Nucleus accumbens (tissue), 56 donors: ENCODE results near the gene CFAP410.
A peak's percentile ranks its signal among the peaks of the same experiment; 100 is the strongest.

ENCODE experiments used
- DNase-seq, 56 donors: peaks; one replicate each; lab custom pipeline; 2025; lab: John Stamatoyannopoulos, UW

CFAP410 gene

DNA sequence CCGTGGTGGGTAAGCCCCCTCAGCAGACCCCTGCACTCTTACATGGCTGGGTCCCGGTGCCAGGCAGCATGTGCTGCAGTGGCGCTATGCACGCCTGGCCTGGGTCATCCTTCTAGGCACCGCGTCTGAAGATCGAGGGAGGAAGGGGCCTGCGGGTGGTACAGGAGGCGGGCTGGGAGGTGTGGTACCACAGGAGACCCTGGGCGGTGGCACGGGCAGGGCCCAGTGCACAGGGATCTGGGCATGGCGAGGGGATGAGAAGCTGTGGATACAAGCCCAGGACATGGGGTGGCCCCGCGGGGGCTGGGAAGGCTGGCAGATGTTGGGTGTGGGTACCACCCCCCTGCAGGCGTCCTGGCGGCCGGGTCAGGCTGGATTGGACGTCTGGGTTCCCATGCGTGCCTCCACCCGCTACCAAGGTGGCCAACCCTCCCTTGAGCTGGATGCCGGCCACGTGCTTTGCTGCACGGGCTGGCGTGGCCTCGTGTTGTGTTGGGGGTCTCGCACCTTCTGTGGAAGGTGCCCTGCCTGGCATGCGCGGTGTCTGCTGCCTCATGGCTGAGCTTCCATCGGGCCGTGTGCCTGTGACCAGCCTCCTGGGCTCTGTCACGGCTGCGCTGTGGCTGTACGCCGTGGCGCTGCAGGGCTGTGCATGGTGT is 19.7 kb downstream of the CFAP410 start:
- DNase-seq: no peak

DNA sequence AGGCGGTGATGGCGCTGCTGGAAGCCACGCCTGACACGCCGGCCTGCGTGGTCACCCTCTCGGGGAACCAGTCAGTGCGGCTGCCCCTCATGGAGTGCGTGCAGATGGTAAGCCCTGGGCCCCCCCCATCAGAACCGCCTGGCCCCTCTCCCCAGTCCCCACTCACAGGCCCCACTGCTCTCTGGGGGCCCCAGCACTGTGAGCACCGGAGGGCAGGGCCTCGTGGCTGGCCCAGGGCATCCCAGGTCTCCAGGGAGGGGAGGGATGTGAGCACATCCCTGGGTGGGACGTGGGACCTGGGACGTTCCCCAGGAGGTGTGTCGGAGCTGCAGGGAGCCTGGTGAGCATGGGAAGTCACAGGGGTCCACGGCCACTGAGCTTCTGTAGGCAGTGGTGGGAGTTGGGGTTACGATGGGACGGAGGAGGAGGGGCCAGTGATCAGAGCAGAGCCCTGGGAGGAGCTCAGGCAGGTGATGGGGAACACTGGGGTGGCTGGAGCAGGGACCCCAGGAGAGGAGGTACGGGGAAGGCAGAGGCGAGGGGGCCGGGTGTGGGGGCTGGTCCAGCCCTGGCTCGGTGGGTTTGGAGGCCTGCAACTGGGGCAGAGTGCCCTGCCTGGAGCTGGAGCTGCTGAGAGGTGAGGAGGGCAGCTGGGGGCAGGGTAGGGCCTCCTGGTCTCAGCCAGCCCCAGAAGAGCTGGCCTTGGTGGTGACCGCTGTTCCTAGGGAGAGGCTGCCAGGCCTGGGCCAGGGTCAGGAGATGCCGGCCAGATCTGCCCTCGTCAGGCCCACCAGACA is 20.5 kb downstream of the CFAP410 start:
- DNase-seq: no peak

DNA sequence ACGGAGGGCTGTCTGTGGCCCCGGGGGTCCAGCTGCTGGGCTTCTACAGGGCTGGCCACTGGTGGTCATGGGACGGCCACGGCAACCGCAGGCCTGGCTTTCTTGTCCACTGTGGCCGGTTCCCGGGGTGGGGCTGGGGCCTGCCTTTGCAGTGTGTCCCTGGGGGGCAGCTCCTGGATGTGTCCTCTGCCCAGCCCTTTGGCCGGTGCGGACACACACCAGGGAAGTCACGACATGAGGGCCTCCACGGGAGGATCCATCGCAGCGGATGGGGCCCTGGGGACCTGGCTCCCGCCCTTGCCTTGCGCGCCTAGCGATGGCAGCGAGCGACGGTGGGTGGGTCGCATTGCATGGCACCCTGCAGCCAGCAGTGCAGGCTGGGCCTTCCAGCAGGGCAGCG is 21.3 kb downstream of the CFAP410 start:
- no peak for DNase-seq

DNA sequence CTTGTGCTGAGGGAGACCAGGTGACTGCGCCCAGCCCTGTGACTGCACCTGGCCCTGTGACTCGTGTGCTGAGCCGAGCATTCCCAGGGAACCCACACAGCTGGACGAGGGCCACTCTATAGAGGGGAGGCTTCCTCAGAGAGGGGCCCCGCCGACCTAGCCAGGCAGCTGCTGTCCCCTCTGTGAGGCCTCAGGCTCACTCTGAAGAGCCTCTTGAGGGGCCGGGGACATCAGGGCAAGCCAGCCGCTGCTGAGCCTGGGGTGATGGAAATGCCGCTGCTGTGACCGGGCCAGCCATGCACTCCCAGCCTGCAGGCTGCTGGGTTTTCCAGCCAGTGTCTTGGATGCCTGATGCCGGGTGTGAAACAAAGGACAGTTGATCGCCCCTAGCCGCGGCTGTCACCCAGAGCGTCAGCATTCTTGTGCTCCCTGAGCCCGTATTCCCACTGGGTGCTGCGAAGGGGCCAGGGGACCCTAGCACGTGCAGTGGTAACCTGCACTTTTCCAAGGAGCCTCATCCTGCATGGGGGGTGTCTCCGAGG is 21.9 kb downstream of the CFAP410 start:
- DNase-seq: peak in 27 of 56 donors; percentile 16 to 71 (median 42)

DNA sequence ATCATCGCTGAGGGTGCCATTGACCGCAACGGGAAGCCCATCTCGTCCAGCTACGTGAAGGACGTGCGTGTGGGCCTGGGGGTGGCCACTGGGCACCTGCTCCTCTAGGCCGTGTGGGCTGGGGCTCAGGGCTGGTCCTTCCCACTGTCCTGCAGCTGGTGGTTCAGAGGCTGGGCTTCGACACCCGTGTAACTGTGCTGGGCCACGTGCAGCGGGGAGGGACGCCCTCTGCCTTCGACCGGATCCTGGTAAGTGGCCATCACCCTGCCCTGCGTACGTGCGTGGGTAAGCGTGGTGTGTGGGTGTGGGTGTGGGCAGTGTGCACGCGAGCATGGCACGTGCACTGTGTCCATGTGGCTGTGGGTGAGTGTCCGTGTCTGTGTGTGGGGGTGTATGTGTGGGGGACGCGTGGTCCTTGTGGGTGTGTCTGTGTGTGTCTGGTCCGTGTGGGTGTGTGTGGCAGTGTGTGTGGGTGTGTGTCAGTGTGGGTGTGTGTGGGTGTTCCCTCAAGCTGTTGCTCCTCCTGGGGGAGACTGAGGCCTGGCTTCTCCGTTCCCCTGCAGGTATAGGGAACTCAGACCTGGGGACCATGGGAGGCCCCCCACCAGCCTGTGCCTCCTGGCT is 22.8 kb downstream of the CFAP410 start:
- peak in 1 of 56 donors; percentile 57 for DNase-seq

DNA sequence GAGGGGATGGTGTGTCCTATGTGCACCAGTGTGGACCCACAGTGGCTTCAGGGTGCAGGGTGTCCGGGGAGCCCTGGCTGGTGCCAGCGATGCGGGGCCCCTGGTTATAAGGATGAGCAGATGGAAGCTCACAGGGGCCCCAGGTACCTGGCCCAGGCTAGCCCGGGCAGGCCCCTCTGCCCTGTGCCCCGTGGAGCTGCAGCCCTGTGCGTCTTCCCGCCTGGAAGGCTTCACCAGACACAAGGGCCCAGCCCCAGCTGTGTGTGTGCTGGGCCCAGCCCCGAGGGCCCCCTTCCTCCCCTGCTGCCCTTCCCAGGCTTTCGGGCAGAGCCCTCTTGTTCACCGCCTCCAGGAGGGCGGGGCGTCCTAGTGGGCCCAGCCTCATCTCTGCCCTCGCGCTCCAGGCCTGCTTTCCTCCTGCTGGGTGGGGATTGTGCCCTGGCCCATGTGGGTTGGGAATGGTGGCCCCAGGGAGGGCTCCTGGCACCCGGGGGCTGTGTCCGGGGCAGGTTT is 23.4 kb downstream of the CFAP410 start:
- DNase-seq: no peak

DNA sequence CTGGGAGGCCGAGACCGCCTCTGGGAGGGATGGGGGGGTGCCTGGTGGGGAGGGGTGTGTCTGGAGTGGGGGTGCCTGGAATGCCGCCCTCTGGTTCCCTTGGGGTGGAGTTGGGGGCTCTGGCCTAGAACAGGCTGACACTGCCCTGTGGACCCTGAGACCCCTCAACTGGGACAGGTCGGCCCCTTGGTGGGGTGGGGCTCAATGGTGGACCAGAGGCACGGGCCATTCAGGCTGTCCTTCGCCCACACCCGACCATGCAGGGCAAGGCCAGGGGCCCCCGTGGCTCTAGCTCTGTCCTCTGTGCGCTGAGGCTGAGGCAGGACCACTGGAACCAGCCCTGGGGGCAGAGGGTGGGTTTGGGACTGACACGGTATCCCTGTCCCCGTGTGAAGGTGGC is 24.6 kb downstream of the CFAP410 start:
- DNase-seq: no peak

DNA sequence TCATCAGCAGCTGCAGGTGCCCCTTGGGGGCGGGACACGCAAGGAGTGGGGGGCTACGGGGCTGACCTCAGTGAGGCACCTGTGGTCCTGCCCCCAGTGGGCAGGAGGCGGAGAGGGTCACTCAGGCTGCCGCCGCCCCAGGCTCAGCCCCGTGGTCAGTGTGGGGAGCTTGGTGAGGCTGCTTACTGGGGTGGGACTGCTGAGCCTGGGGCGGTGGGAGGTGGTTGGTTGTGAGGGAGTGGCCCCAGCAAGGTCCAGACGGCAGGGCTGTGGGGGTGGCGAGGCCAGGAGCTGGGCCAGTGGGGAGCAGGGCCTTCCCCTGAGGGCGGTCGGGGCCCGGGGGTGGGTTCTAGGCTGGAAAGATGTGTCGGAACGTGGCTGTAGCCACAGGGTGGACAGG is 25.1 kb downstream of the CFAP410 start:
- no peak for DNase-seq

DNA sequence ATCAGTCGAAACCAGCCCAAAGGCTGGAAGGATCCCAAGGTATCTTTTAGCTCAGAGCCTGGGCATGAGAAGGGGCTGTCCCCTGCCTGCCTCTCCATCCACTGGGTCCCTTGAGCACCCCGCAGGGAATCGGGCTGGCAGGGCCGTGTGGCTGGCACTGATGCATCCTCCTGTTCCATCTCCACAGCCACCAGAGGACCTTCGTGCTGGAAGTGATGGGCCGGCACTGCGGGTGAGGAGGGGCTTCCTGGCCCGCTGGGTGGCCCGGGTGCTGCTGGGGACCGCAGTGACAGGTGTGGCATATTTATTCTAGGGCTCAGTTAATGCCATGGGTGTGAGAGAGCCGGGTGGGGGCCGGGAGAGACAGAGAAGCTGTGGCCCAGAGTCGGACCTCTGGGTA is 25.7 kb downstream of the CFAP410 start:
- no peak for DNase-seq

DNA sequence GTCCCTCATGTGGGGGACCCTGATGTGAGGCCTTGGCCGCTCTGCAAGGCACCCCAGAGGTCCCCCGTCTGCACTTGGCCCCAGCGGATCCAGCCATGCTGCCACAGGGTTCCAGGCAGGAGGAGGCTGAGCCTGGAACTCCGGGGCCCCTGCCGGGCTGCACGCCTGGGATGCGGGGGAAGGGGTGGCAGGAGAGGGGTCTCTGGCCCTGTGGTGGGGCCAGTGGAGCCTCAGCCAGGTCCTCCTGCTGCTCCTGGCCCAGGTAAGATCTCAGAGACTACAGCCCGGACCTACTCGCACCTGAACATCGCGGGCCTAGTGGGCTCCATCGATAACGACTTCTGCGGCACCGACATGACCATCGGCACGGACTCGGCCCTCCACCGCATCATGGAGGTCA is 26.5 kb downstream of the CFAP410 start:
- DNase-seq: no peak

DNA sequence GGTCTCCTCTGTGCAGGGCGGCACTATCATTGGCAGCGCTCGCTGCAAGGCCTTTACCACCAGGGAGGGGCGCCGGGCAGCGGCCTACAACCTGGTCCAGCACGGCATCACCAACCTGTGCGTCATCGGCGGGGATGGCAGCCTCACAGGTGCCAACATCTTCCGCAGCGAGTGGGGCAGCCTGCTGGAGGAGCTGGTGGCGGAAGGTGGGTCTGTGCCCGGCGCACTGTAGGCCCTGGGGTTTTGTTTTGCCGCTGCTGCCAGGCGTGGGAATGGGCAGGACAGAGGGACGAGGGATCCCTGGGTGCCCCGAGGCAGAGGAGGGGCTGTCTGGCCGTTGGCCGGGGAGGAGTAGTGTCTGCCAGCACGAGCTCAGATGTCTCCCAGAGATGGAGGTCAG is 27.1 kb downstream of the CFAP410 start:
- DNase-seq: no peak

DNA sequence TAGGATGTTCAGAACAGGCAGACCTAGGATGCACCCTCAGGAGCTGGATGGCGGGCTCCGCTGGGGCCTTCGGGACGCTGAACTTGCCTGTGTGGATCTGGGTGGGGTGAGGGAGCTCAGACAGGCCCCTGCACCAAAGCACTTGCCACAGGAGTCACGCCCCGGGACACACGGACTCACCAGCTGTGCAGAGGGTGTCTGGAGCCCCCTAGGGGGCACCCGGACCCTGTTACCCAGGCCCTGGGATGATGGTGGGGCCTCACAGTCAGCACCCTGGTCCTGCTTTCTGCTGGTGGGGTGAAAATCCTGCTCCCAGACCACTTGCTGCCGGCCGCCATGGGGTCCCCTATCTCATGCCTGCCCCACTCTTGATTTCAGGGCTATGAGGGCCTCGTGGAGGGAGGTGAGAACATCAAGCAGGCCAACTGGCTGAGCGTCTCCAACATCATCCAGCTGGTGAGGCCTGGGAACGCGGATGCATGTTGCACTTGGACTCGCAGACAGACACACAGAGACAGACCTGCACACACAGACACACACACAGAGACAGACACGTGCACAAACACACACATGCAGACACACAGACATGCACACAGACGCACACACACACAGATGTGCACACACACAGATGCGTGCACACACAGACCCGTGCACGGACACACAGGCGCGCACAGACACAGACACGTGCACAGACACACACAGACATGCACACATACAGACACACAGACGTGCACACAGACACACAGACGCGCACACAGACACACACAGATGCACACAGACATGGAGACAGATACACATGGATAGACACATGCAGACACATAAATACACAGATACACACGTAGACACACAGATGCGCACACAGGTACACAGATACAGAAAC is 28.3 kb downstream of the CFAP410 start:
- DNase-seq: no peak

DNA sequence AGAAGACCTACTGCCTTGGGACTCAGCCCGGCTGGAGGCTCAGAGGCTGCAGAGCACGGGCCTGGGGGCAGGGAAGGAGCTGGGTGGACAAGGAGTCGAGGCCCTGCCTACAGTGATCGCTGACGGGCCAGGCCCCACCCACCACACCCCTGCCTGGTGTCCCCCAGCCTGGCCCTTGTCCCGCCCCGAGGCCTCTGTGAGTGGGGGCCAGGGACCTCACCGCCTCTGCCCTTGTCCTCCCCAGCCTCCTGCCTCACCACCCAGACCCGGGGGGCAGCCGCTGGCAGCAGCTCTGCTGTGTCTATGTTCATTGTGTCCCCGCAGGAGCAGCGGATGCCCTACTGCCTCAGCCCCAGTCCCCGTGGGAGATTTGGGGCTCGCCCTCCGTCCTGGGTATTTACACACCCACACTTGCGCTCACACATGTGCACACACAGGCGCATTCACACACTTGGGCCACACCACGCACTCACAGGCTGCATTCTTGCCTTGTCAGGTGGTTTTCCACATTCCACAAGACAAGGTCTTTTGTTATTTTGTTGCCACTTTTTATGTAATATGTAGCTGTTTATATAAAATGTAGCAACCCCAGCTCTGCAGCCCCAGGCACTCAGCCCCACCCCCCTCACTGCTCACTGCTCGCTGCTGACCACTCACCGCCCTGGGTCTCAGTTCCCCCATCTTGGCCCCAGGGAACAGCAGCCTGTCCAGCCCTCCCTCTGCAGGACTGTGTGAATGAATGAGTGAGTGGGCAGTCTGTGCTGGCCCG is 32.1 kb downstream of the CFAP410 start:
- DNase-seq: no peak

DNA sequence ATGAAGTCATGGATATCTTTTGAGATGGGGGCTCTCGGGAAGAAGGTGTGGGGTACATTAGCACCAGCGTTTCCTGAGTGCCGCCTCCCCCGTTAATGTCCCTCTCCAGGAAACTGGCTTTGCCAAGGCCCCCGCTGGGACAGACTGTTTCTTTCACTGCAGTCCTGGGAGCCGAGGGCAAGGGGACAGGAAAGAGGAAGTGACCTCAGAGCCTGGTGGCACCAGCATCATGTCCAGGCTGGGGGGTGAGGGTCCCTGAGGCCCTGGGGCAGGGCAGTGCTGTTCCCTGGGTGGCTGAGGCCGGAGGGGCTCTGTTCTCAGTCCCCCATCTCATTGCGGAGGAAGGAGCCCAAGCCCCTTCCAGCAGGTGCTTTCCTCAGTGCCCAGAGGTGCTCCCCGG is 33.5 kb downstream of the CFAP410 start:
- peak in 13 of 56 donors; percentile 21 to 68 (median 29) for DNase-seq

DNA sequence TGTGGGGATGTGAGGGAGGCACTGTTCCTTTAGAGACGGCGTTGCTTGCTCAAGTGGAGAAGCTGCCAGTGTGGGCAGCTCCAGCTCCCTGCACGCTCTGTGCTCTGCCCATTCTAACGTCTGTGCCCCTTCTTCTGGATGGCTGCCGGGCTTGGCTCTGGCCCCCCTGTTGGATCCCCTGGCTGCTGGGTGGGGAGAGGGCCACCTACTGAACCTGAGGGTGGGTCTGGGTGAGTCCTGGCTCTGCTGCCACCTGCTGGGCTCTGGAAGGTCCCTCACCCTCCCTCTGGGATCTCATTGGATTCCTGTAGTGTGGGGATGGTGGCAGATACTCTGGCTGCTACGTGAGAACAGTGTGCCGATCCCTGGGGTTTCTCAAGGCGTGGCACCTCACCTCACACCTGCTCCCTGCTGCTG is 34.3 kb downstream of the CFAP410 start:
- DNase-seq: peak in 48 of 56 donors; percentile 21 to 82 (median 54)

DNA sequence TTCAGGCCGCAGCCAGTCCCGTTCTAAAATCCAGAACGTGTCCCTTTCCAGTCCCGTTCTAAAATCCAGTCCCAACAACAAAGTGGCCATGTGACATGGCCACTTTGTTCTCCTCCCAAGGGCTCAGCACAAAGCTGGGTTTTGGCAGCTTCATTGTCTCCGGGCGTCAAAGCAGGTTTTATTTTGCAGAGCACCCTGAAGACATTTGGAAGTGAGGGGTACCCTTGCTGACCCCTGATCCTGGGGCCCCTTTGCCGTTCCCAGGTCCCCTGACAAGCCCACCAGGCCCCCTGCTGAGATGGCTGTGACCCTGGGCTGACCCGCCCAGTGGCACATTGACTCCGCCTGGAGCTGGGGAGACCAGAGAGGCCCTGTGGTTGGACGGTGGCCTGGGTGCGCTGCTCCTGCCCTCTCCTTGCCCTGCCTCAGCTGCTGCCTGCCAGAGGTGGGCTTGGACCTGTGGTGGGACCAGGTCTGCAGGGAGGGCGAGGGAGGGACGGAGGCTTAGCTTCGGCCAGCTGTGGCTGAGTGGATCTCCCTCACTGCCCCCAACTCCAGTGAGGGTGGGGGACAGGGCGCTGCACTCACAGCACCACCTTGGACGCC is 35.1 kb downstream of the CFAP410 start:
- DNase-seq: peak in 30 of 56 donors; percentile 16 to 72 (median 40)

DNA sequence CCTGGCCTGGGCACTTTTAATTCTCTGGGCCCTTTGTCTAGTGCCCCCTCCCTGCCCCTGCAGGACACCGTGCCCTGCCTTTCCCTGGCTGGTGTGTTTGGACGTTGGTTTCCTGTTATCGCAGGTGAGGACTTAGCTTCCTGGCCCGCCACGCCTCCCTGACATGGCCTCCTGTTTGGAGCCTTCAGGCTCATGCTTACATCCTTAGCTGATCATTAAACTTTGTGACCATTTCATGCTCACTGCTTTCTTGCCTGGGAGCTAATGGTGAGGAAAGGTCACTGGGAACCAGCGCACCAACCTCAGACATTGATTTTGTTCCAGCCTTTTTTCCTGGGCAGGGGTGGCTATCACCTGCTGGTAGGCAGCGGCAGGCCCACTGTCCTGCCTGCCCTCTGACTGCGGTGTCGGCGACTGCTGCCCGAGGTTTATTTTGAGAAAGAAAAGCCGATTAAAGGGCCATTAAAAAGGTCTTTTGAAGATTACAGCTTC is 35.7 kb downstream of the CFAP410 start:
- DNase-seq: no peak

DNA sequence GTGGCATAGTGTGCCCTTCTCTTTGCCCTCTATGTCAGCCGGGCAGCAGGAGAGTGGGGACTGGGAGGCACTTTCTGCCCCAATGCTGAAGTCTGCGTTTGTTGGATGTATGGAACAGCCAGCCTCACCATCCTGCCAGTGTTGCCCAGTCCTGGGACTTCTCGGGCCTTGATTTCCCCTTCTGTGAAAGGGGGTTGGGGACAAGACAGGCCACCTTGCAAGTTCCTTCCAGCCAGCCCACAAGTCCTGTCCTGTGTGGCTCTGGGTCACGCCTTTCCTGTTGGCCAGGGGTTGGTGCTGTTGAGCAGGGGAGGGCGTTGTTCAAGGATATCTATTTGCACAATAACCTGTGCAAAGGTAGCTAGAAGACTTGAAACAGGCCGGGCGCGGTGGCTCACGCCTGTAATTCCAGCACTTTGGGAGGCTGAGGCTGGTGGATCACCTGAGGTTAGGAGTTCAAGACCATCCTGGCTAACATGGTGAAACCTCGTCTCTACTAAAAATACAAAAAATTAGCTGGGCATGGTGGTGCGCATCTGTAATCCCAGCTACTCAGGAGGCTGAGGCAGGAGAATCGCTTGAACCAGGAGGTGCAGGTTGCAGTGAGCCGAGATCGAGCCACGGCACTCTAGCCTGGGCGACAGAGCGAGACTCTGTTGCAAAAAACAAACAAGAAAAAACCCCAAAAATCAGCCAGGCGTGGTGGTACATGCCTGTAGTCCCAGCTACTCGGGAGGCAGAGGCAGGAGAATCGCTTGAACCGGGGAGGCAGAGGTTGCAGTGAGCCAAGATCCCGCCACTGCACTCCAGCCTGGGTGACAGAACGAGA is 36.4 kb downstream of the CFAP410 start:
- peak in 1 of 56 donors; percentile 8 for DNase-seq
